GM12875 (cell line): Measurements from ENCODE around the gene GPR6.

ENCODE experiments used
- H3K4me3 ChIP-seq: one replicate; pipeline ENCODE4 v1.5.1; 2011; ENCODE audit warnings: low read depth, low read length, control low read depth
- TF ChIP-seq, protein P1 (sequence below): IDR thresholded peaks from 2 replicates; pipeline ENCODE4 v1.5.1; 2011; ENCODE audit warnings: low read depth, mild to moderate bottlenecking, control low read depth, inconsistent platforms, low read length, moderate library complexity, borderline replicate concordance; ENCODE audit not compliant: insufficient read depth

GPR6 gene

DNA sequence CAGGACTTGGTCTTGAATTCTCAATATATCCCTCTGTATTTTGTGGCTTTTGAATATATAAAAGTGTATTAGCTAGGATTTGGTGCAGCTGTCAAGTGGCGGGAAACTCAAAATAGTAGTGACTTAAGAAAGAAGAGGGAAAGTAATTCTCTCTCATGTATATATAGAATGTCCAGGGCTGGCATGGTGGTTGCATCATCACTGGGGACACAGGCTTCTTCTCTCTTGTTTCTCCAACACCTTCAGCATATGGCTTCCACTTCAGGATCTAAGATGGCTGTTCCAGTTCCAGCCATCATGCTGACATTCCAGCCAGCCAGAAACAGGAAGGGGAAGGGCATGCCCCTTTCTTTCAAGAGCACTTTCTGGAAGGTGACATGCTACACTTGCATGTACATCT lies 11.8 kb upstream of the GPR6 start:
- H3K4me3 ChIP-seq: no peak overlapping the region
- TF ChIP-seq, protein P1, sequence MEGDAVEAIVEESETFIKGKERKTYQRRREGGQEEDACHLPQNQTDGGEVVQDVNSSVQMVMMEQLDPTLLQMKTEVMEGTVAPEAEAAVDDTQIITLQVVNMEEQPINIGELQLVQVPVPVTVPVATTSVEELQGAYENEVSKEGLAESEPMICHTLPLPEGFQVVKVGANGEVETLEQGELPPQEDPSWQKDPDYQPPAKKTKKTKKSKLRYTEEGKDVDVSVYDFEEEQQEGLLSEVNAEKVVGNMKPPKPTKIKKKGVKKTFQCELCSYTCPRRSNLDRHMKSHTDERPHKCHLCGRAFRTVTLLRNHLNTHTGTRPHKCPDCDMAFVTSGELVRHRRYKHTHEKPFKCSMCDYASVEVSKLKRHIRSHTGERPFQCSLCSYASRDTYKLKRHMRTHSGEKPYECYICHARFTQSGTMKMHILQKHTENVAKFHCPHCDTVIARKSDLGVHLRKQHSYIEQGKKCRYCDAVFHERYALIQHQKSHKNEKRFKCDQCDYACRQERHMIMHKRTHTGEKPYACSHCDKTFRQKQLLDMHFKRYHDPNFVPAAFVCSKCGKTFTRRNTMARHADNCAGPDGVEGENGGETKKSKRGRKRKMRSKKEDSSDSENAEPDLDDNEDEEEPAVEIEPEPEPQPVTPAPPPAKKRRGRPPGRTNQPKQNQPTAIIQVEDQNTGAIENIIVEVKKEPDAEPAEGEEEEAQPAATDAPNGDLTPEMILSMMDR: no peak

DNA sequence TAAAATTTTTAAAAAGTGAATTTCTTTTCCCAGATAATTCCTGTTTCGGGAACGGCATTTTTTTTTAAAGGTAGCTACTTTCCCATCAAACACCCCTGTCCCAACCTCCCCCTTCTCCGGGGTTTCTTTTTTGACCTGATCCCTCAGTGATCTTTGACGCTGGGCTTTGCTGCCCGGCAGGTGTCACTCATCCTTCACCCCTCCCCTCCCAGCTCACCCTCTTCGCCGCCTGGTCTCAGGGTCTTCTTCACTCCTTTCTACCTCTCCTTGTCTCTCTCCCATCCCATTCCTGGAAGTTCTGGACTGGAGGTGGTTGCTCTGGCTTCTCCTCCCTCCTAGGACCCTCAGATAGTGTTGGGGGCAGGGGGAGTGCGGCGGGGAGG lies 329 bp upstream of the GPR6 start:
- TF ChIP-seq, protein P1: no peak
- H3K4me3 ChIP-seq: no peak overlapping the region

DNA sequence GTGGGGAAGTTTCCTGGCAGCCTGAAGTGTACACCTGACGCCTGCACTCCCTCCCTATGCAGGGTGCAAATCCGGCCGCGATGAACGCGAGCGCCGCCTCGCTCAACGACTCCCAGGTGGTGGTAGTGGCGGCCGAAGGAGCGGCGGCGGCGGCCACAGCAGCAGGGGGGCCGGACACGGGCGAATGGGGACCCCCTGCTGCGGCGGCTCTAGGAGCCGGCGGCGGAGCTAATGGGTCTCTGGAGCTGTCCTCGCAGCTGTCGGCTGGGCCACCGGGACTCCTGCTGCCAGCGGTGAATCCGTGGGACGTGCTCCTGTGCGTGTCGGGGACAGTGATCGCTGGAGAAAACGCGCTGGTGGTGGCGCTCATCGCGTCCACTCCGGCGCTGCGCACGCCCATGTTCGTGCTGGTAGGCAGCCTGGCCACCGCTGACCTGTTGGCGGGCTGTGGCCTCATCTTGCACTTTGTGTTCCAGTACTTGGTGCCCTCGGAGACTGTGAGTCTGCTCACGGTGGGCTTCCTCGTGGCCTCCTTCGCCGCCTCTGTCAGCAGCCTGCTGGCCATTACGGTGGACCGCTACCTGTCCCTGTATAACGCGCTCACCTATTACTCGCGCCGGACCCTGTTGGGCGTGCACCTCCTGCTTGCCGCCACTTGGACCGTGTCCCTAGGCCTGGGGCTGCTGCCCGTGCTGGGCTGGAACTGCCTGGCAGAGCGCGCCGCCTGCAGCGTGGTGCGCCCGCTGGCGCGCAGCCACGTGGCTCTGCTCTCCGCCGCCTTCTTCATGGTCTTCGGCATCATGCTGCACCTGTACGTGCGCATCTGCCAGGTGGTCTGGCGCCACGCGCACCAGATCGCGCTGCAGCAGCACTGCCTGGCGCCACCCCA lies 1.2 kb downstream of the GPR6 start:
- TF ChIP-seq, protein P1: no peak
- H3K4me3 ChIP-seq: no peak overlapping the region

DNA sequence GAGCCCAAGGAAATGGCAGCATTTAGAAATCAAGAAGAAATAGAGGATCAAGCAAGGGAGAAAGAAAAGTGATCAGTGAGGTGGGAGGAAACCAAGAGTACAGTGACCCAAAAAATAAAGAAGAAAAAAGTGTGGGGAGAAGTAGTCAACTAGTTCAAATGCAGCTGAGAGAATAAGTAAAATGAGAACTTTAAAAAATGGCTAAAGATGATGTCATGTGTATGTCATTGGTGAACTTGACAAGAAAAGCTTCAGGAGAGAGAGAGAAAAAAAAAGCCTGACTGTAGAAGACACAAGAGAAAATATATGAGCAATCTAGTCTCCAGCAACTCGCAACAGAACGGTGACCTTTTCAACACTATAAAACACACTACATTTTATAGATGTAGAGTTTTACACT lies 6.3 kb downstream of the GPR6 start:
- H3K4me3 ChIP-seq: no peak overlapping the region
- TF ChIP-seq, protein P1: no peak

DNA sequence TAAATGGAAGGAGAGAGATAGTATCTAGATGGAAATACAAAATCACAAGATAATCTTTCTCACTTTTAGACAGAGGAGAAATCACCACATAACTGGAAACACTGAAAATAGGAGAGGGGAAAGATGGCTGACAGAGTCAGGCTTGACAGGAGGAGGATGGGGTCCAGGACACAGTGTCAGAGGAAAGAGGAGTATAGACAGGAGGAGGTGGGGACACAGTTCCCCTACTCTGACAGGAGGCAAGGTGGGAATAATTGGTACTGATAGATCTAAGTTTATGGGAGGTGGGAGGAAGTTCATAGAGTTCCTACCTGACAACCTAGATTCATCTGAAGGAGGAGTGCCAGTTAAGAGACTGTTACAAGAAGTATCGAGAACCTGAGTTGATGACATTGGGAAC lies 9.1 kb downstream of the GPR6 start:
- H3K4me3 ChIP-seq: no peak overlapping the region
- TF ChIP-seq, protein P1: no peak

DNA sequence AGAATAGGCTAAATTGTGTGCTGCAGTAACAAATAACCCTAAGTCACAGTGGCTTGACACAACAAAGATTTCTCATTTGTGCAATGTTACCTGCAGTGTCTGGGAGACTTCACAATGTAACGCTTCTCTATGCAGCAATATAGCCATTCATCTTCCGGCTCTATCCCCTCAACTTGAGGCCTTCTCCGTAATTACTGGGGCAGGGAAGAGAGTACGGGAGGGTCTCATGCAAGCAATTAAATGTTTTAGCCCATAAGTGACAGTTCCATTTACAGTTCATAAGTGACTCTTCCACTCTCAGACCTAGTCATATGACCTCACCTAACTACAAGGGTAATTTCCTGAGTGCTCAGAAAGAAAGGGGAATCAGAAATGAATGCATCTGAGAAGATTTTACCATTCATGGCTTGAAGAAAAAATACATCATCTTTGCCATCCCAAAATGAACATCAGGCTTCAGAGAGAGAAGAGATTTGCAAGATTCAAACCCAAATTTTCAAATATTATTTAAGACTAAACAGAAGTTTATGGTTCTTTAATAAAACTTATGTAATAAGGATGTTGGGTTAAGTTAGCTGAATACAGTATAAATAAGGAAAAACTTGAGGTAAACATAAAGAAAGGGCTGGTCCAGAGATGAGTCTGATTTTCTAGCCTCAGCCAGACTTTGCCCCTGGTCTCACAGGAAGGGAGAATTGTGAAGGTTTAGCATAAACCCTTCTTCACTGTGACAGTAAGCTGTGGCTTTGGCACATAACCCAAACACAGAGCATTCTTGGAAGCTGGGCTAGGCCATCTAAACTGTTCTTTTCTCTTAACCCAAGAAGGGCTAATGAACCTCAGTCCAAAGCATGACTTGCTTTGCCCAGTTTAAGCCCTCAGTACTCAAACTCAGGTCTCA lies 13.3 kb downstream of the GPR6 start:
- TF ChIP-seq, protein P1: no peak
- H3K4me3 ChIP-seq: no peak overlapping the region
